Ectodermal cell (in vitro differentiated cells): ENCODE measurements around the gene ACOT4.
A peak's percentile ranks its signal among the peaks of the same experiment; 100 is the strongest.
"Not testable (repeated sequence)": the region's sequence is repeated elsewhere in the genome, so short reads cannot be mapped to it uniquely, and the experiment has no call there.

Experiments
- H3K27ac ChIP-seq: 2 replicates; pipeline ENCODE4 v1.7.0; 2013; ENCODE audit warnings: mild to moderate bottlenecking, low read depth, low read length; ENCODE audit not compliant: insufficient read depth, poor library complexity, severe bottlenecking
- H3K27me3 ChIP-seq: 2 replicates; pipeline ENCODE4 v1.7.0; 2013; ENCODE audit warnings: mild to moderate bottlenecking, low read length; ENCODE audit not compliant: insufficient read depth, control insufficient read depth, poor library complexity, severe bottlenecking
- H3K36me3 ChIP-seq: one replicate; pipeline ENCODE4 v1.7.0; 2013; ENCODE audit warnings: low read length; ENCODE audit not compliant: control insufficient read depth, insufficient read depth
- H3K4me1 ChIP-seq: one replicate; pipeline ENCODE4 v1.7.0; 2013; ENCODE audit warnings: low read length; ENCODE audit not compliant: control insufficient read depth, insufficient read depth
- H3K4me3 ChIP-seq: 2 replicates; pipeline ENCODE4 v1.7.0; 2013; ENCODE audit warnings: low read depth, low read length, control low read depth; ENCODE audit not compliant: insufficient read depth
- H3K9me3 ChIP-seq: 2 replicates; pipeline ENCODE4 v1.7.0; 2013; ENCODE audit warnings: mild to moderate bottlenecking, low read length, moderate library complexity; ENCODE audit not compliant: control insufficient read depth
- WGBS, 2 experiments: methylation state at CpG; one replicate each; pipeline ENCODE4 v1.1.7; 2013; ENCODE audit warnings: missing lambda C conversion rate in 2 of 2; 5-methylcytosine and 5-hydroxymethylcytosine counted together

Gene ACOT4

DNA sequence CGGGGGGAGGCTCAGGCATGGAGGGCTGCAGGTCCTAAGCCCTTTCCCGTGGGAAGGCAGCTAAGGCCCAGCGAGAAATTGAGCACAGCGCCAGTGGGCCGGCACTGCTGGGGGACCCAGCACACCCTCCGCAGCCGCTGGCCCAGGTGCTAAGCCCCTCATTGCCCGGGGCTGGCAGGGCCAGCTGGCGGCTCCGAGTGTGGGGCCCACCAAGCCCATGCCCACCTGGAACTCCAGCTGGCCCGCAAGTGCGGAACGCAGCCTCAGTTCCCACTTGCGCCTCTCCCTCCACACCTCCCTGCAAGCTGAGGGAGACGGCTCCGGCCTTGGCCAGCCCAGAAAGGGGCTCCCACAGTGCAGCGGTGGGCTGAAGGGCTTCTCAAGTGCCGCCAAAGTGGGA is 25.2 kb upstream of the ACOT4 start:
- not testable (repeated sequence) for H3K36me3 ChIP-seq, H3K4me3 ChIP-seq, H3K4me1 ChIP-seq, H3K9me3 ChIP-seq, H3K27ac ChIP-seq
- H3K27me3 ChIP-seq = peaks cover 19% of the 10 kb centered on the region
- 92 to 94% methylated on average over 18 of the region's 18 CpGs for WGBS, 2 experiments

DNA sequence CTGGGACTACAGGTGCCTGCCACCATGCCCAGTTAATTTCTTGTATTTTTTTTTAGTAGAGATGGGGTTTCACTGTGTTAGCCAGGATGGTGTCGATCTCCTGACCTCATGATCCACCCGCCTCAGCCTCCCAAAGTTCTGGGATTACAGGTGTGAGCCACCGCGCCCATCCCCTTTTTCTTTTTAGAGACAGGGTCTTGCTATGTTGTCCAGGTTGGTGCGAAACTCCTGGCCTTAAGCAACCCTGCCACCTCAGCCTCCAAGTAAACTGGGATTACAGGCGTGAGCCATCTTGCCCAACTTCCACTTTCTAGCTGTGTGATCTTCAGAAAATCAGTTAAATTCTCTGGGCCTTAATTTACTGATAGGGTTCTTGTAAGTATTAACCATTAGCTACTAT is 24.7 kb upstream of the ACOT4 start:
- not testable (repeated sequence) for H3K4me3 ChIP-seq, H3K36me3 ChIP-seq, H3K4me1 ChIP-seq, H3K9me3 ChIP-seq, H3K27ac ChIP-seq
- H3K27me3 ChIP-seq = peaks cover 19% of the 10 kb centered on the region
- WGBS, 2 experiments = 88 to 97% methylated on average over 6 of the region's 6 CpGs

DNA sequence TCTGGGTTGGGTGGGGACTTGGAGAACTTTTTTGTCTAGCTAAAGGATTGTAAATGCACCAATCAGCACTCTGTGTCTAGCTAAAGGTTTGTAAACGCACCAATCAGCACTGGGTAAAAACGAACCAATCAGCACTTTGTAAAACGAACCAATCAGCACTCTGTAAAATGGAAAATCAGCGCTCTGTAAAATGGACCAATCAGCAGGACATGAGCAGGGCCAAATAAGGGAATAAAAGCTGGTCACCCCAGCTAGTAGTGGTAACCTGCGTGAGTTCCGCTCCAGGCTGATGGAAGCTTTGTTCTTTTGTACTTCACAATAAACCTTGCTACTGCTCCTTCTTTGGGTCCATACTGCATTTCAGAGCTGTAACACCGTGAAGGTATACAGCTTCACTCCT is 24.3 kb upstream of the ACOT4 start:
- Histone ChIP-seq H3K27me3 (peaks cover 19% of the 10 kb centered on the region), H3K4me1 (no peaks in the 10 kb centered on the region), H3K36me3 (no peaks in the 10 kb centered on the region), H3K9me3 (no peaks in the 10 kb centered on the region), H3K4me3 (no peak overlapping the region), H3K27ac (no peak overlapping the region)
- whole genome bisulfite sequencing, 2 experiments = 92 to 93% methylated on average over 7 of the region's 7 CpGs

DNA sequence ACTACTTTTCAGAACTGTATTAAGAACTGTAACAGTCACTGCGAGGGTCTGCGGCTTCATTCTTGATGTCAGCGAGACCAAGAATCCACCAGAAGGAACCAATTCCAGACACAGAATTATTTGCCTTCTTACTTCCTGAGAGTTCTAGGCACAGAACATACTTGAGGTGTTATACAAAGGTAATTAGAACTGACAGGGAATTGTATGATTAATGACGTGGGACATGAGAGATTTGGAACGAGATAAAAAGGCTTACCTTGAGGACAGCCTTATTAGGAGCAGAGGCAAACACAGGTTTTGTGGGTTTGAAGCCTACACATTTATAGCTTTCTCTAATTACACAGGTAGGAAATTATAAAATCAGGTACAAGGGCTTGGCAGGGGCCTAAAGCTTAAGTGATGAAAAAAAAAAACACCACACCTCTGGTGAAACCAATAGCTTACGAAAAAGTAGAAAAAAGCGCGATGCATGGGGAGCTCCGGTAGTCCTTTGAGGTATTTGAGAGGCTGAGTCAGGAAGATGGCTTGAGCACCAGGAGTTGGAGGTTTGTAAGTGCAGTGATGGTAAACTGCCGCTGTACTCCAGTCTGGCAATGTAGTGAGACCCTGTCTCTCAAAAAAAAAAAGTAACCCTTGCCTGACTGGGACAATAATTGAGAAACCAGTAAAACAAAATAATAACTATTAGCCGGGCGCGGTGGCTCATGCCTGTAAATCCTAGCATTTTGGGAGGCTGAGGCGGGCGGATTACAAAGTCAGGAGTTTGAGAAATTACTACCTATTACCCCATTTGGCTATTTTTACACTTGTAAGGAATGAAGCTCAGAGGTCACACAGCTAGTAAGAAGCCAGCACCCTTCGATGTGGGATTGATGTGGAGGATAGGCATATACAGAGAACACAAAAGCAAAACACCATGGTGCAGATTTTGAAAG is 23.5 kb upstream of the ACOT4 start:
- H3K27ac ChIP-seq = no peak overlapping the region
- H3K4me1 ChIP-seq = no peaks in the 10 kb centered on the region
- H3K36me3 ChIP-seq = no peaks in the 10 kb centered on the region
- WGBS, 2 experiments = 91 to 93% methylated on average over 16 of the region's 16 CpGs
- H3K27me3 ChIP-seq = peaks cover 19% of the 10 kb centered on the region
- H3K9me3 ChIP-seq = no peaks in the 10 kb centered on the region
- no peak overlapping the region for H3K4me3 ChIP-seq

DNA sequence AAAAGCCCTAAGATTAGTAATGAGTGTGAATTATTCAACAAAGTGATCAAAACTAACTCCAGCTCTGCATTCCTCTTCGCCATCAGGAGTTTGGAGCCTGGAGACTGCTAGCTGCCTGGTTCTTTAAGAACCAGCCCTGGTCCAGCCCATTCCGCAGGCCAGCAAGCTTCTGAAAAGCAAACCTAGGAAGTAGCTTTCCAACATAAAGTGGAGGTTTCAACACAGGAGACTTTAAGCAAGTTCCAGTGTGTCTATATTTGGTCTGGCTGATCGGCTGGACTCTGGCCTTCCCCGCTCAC is 22.8 kb upstream of the ACOT4 start:
- WGBS, 2 experiments = 34 to 38% methylated on average over 4 of the region's 4 CpGs
- not testable (repeated sequence) for H3K4me1 ChIP-seq, H3K9me3 ChIP-seq, H3K27ac ChIP-seq, H3K36me3 ChIP-seq
- peaks cover 19% of the 10 kb centered on the region for H3K27me3 ChIP-seq
- peak overlapping the region; percentile 53 for H3K4me3 ChIP-seq

DNA sequence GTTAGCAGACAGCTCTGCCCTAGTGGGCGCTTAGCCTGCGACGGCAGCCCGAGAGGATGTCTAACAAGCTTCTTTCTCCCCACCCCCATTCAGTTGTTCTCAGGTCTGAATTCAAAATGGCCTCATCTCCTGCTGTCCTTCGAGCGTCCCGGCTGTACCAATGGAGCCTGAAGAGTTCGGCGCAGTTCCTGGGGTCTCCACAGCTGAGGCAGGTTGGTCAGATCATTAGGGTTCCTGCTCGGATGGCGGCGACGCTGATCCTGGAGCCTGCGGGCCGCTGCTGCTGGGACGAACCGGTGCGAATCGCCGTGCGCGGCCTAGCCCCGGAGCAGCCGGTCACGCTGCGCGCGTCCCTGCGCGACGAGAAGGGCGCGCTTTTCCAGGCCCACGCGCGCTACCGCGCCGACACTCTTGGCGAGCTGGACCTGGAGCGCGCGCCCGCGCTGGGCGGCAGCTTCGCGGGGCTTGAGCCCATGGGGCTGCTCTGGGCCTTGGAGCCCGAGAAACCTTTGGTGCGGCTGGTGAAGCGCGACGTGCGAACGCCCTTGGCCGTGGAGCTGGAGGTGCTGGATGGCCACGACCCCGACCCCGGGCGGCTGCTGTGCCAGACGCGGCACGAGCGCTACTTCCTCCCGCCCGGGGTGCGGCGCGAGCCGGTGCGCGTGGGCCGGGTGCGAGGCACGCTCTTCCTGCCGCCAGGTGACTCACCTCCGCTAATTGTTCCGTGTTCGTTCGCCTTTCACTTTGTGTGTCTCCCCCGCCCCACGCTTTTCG is 22.3 kb upstream of the ACOT4 start, which contains the start of gene ACOT2:
TSS of gene ACOT2 (plus strand) at position 29 of the 774 bp plus-strand sequence. CDS start at position 57, 28 bp downstream.
- not testable (repeated sequence) for H3K4me1 ChIP-seq, H3K9me3 ChIP-seq, H3K36me3 ChIP-seq, H3K27ac ChIP-seq
- 2% methylated on average over 83 of the region's 83 CpGs for WGBS, 2 experiments
- Histone ChIP-seq H3K4me3 (peak within 1 kb of the TSS; percentile 53), H3K27me3 (peaks cover 19% of the 10 kb centered on the region)

DNA sequence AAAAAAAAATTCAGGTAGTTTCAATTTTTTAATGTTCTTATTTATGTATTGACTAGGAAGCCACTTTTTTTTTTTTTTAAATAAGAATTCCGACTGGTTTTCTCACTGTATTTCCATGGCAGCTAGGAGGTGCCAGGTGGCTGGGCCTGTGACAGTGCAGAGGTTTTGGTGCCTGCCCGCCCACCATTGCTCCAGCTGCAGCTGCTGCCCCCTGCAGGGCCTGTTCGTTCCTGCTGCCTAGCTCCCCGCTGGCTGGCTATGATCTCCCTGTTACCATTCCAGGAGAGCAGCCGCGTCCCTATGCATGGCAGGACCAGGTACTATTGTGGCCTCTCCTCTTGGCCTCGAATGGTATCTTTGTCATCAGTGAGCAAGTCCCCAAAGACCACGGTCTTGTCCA is 20.8 kb upstream of the ACOT4 start:
- not testable (repeated sequence) for H3K36me3 ChIP-seq, H3K27ac ChIP-seq, H3K4me1 ChIP-seq, H3K9me3 ChIP-seq, H3K4me3 ChIP-seq
- WGBS, 2 experiments = 21 to 24% methylated on average over 8 of the region's 8 CpGs
- H3K27me3 ChIP-seq = peaks cover 19% of the 10 kb centered on the region

DNA sequence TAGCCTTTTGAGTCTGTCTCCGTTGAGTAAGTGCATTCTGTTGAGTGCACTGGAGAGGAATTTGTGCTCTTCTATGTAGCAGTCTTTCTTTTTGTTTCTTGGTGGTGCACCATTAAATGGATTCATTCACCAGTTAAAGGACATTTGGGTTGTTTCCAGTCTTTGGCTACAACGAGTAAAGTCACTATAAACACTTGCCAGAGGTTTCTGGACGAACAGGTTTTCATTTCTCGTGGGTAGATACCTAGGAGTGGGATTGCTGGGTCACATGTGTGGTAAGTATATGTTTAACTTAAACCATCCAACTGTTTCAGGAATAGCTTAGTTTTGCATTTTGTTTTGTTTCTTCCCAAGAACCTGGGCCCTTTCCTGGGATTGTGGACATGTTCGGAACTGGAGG is 18.6 kb upstream of the ACOT4 start:
- not testable (repeated sequence) for H3K4me1 ChIP-seq, H3K27ac ChIP-seq, H3K9me3 ChIP-seq, H3K4me3 ChIP-seq, H3K36me3 ChIP-seq
- 94 to 98% methylated on average over 4 to 5 of the region's 5 CpGs for WGBS, 2 experiments
- peaks cover 13% of the 10 kb centered on the region for H3K27me3 ChIP-seq

DNA sequence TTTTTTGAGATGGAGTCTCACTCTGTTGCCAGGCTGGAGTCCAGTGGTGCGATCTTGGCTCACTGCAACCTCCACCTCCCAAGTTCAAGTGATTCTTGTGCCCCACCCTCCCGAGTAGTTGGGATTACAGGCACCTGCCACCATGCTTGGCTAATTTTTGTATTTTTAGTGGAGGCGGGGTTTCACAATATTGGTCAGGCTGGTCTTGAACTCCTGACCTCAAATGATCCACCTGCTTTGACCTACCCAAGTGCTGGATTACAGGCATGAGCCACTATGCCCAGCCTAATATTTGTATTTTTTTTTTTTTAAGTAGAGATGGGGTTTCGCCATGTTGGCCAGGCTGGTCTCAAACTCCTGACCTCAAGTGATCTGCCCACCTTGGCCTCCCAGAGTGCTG is 17.9 kb upstream of the ACOT4 start:
- not testable (repeated sequence) for H3K4me1 ChIP-seq, H3K36me3 ChIP-seq, H3K4me3 ChIP-seq, H3K27ac ChIP-seq, H3K9me3 ChIP-seq
- 91 to 96% methylated on average over 4 of the region's 4 CpGs for WGBS, 2 experiments
- peaks cover 13% of the 10 kb centered on the region for H3K27me3 ChIP-seq

DNA sequence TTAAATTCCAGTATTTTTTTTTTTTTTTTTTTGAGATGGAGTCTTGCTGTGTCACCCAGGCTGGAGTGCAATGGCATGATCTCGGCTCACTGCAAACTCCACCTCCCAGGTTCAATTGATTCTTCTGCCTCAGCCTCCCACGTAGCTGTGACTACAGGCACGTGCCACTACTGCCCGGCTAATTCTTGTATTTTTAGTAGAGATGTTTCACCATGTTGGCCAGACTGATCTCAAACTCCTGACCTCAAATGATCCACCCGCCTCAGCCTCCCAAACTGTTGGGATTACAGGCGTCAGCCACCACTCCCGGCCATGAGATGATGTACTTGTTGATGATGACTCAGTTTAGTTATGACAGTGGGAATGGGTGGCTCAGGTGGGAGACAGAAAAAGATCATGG is 17.4 kb upstream of the ACOT4 start:
- H3K27me3 ChIP-seq, H3K4me3 ChIP-seq, H3K27ac ChIP-seq, H3K9me3 ChIP-seq, H3K4me1 ChIP-seq, H3K36me3 ChIP-seq: not testable (repeated sequence)
- 92 to 93% methylated on average over 7 of the region's 7 CpGs for WGBS, 2 experiments
